WTC11 (cell line): ENCODE results near the gene BRPF1. TPM values are rescaled to one million over a fixed set of nuclear protein-coding genes. Genes with fewer than 3 reads are reported as not detected.

Experiments used
- ATAC-seq: fragments of 200-7000 bp; cut with Tn5 transposase; 2 replicates; pipeline ENCODE4 v1.10.0; 2021; ENCODE audit warnings: mild to moderate bottlenecking, moderate library complexity
- CTCF ChIA-PET: fragments of 300-600 bp; sonication (Branson Sonifier 250); formaldehyde crosslinking; loops from one replicate; lab custom pipeline; 2021; ENCODE audit warnings: antibody characterized with exemption; lab: Charles Lee
- POLR2A ChIA-PET: fragments of 350-600 bp; sonication (Branson Sonifier 250); formaldehyde crosslinking; loops from one replicate; lab custom pipeline; 2021; ENCODE audit warnings: antibody characterized with exemption; lab: Charles Lee
- DNase-seq: peaks from one replicate; pipeline ENCODE4 v3.0.0; 2021; ENCODE audit warnings: low spot score
- H3K27ac Mint-ChIP-seq: 2 replicates; pipeline ENCODE4 v1.8.0; 2021; ENCODE audit warnings: mixed read lengths
- H3K27me3 Mint-ChIP-seq: 2 replicates; pipeline ENCODE4 v1.8.0; 2021; ENCODE audit warnings: low read depth, mild to moderate bottlenecking, moderate library complexity, mixed read lengths
- H3K36me3 Mint-ChIP-seq: 2 replicates; pipeline ENCODE4 v1.8.0; 2021; ENCODE audit warnings: mixed read lengths
- H3K4me1 Mint-ChIP-seq: 2 replicates; pipeline ENCODE4 v1.8.0; 2022; ENCODE audit warnings: mixed read lengths
- H3K4me3 Mint-ChIP-seq: 2 replicates; pipeline ENCODE4 v1.8.0; 2021; ENCODE audit warnings: mild to moderate bottlenecking, moderate library complexity, mixed read lengths
- H3K9me3 Mint-ChIP-seq: 2 replicates; pipeline ENCODE4 v1.8.0; 2021; ENCODE audit warnings: mixed read lengths
- ATF1 ChIP-seq: sonication (generic); formaldehyde crosslinking; IDR thresholded peaks from 2 replicates; pipeline ENCODE4 v1.8.1; 2023; ENCODE audit warnings: mild to moderate bottlenecking, moderate library complexity, missing genetic modification reagents
- E2F5 ChIP-seq: sonication (generic); formaldehyde crosslinking; IDR thresholded peaks from 2 replicates; pipeline ENCODE4 v1.8.1; 2022; ENCODE audit warnings: mild to moderate bottlenecking, moderate library complexity, missing genetic modification reagents
- ETV6 ChIP-seq: sonication (generic); formaldehyde crosslinking; IDR thresholded peaks from 2 replicates; pipeline ENCODE4 v1.8.1; 2022; ENCODE audit warnings: mild to moderate bottlenecking, missing genetic modification reagents
- FOXJ3 ChIP-seq: sonication (generic); formaldehyde crosslinking; IDR thresholded peaks from 2 replicates; pipeline ENCODE4 v1.9.0; 2021; ENCODE audit warnings: missing genetic modification reagents, mild to moderate bottlenecking, borderline replicate concordance
- JUN ChIP-seq: sonication (generic); formaldehyde crosslinking; IDR thresholded peaks from 2 replicates; pipeline ENCODE4 v1.8.0; 2023; ENCODE audit warnings: mild to moderate bottlenecking, missing genetic modification reagents
- MAX ChIP-seq: sonication (generic); formaldehyde crosslinking; IDR thresholded peaks from 2 replicates; pipeline ENCODE4 v1.8.0; 2022; ENCODE audit warnings: mild to moderate bottlenecking, missing genetic modification reagents
- SMAD3 ChIP-seq: sonication (generic); formaldehyde crosslinking; IDR thresholded peaks from 2 replicates; pipeline ENCODE4 v1.8.0; 2022; ENCODE audit warnings: missing genetic modification reagents, mild to moderate bottlenecking, borderline replicate concordance
- TCF7 ChIP-seq: sonication (generic); formaldehyde crosslinking; IDR thresholded peaks from 2 replicates; pipeline ENCODE4 v1.8.0; 2022; ENCODE audit warnings: mild to moderate bottlenecking, low read depth, missing genetic modification reagents, moderate library complexity
- ZNF121 ChIP-seq: sonication (generic); formaldehyde crosslinking; IDR thresholded peaks from 2 replicates; pipeline ENCODE4 v1.8.0; 2023; ENCODE audit warnings: missing genetic modification reagents
- ZNF263 ChIP-seq: sonication (generic); formaldehyde crosslinking; IDR thresholded peaks from 2 replicates; pipeline ENCODE4 v1.8.1; 2022; ENCODE audit warnings: low read depth, mild to moderate bottlenecking, moderate library complexity, missing genetic modification reagents
- total RNA-seq: library from RNA; stranded (reverse); gene quantifications from 3 replicates; pipeline ENCODE4 v1.2.3, GENCODE V29; 2021
- TF ChIP-seq, protein P1 (sequence below): sonication (generic); formaldehyde crosslinking; IDR thresholded peaks from 2 replicates; pipeline ENCODE4 v1.8.0; 2022; ENCODE audit warnings: mild to moderate bottlenecking, missing genetic modification reagents

BRPF1 gene
- total RNA-seq, 1 experiment from 2014 or later = 22.8 TPM

DNA sequence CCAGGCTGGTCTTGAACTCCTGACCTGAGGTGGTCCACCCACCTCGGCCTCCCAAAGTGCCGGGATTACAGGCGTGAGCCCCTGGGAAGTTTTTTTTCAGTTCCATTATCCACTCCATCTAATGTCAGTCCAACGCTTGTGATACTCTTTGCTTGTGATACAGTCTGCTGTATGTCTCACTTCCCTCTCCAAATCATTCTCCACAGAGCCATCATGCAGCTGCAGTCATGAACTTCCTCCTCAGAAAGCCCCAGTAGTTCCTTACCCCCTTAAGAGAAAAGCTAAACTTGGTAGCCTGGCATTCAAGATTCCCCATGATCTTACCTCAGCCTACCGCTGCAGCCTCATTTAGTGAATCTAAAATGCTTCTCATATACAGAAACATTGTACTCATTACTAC is 63.7 kb downstream of the BRPF1 start:
- TF ChIP-seq ATF1 (no peak), ZNF263 (CRISPR knock-in tag) (no peak), E2F5 (CRISPR knock-in tag) (no peak), SMAD3 (CRISPR knock-in tag) (no peak), ETV6 (CRISPR knock-in tag) (no peak), JUN (CRISPR knock-in tag) (no peak)
- ATAC-seq (no peak), DNase-seq (no peak)
- peak overlapping the region; percentile 51 for H3K4me3 Mint-ChIP-seq
- H3K9me3 Mint-ChIP-seq = no peaks in the 10 kb centered on the region
- H3K27me3 Mint-ChIP-seq = no peaks in the 10 kb centered on the region; the same call in 1 of the 2 replicates
- CTCF ChIA-PET = no interaction called here
- peak overlapping the region; percentile 82 for H3K27ac Mint-ChIP-seq
- peaks cover 42% of the 10 kb centered on the region for H3K36me3 Mint-ChIP-seq
- peaks cover 18% of the 10 kb centered on the region for H3K4me1 Mint-ChIP-seq
- POLR2A ChIA-PET = no interaction called here

DNA sequence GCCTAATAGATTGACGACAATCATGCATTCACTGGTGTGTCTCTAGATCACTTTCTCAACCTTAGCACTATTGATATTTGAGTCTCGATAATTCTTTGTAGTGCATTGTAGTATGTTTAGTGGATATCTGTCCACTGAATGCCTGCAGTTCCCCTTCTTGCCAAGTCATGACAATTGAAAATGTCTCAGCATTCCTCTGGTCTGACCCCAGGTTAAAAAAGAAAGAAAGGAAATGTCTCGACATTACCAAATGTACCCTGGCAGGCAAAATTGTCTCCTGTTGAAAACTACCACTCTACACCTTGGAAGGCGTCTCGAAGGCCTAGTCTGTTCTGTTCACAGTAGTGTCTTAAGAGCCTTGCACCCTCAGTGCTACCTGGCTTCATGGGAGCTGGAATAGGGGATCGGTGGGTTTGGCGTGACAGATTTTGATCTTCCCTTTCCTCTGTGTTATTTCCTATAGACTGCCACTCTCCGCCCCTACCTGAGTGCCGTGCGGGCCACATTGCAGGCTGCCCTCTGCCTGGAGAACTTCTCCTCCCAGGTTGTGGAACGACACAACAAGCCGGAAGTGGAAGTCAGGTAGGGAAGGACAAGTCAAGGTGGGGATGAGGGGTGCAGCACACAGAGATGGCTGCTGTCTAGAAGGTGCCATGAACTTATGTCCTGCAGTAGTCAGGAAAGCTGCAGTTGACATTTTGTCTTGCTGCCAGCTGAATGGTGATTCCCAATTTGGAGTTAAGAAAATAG is 65.8 kb downstream of the BRPF1 start:
- peaks cover 55% of the 10 kb centered on the region for H3K36me3 Mint-ChIP-seq
- CTCF ChIA-PET = interaction anchor here (0.7 kb wide), 1 partner anchor 41 kb away, joined by 3 read pairs; no protein-coding TSS in a partner anchor

More for the DNA sequence above, 65.8 kb downstream of the BRPF1 start:
- TF ChIP-seq ETV6 (CRISPR knock-in tag) (no peak), MAX (CRISPR knock-in tag) (no peak), TCF7 (CRISPR knock-in tag) (no peak), ZNF121 (CRISPR knock-in tag) (no peak), FOXJ3 (CRISPR knock-in tag) (no peak)
- TF ChIP-seq, protein P1, sequence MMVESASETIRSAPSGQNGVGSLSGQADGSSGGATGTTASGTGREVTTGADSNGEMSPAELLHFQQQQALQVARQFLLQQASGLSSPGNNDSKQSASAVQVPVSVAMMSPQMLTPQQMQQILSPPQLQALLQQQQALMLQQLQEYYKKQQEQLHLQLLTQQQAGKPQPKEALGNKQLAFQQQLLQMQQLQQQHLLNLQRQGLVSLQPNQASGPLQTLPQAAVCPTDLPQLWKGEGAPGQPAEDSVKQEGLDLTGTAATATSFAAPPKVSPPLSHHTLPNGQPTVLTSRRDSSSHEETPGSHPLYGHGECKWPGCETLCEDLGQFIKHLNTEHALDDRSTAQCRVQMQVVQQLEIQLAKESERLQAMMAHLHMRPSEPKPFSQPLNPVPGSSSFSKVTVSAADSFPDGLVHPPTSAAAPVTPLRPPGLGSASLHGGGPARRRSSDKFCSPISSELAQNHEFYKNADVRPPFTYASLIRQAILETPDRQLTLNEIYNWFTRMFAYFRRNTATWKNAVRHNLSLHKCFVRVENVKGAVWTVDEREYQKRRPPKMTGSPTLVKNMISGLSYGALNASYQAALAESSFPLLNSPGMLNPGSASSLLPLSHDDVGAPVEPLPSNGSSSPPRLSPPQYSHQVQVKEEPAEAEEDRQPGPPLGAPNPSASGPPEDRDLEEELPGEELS (CRISPR knock-in tag) = no peak
- Mint-ChIP-seq H3K4me3 (no peak overlapping the region), H3K27ac (no peak overlapping the region), H3K27me3 (no peaks in the 10 kb centered on the region; the same call in 1 of the 2 replicates), H3K9me3 (no peaks in the 10 kb centered on the region), H3K4me1 (peaks cover 14% of the 10 kb centered on the region)
- ATAC-seq (no peak), DNase-seq (no peak)
- POLR2A ChIA-PET = no interaction called here

Other genes starting within 250 kb of the BRPF1 start
- 18.9 to 26.8 TPM (median 24.4 TPM) in 3 replicates for gene LHFPL4, start 177.9 kb upstream of the BRPF1 start, total RNA-seq
- 46.7 to 47.9 TPM (median 47.5 TPM) in 3 replicates for gene MTMR14, start 82.2 kb upstream of the BRPF1 start, total RNA-seq
- 3.2 to 6.6 TPM (median 6.0 TPM) in 3 replicates for gene CPNE9, start 27.9 kb upstream of the BRPF1 start, total RNA-seq
- gene OGG1, start 18.2 kb downstream of the BRPF1 start, total RNA-seq = 23.6 to 27.3 TPM (median 26.7 TPM) in 3 replicates
- gene CAMK1, start 38.2 kb downstream of the BRPF1 start, total RNA-seq = 3.1 to 6.6 TPM (median 5.9 TPM) in 3 replicates
- gene TADA3, start 60.7 kb downstream of the BRPF1 start, total RNA-seq = 49.0 to 57.9 TPM (median 55.9 TPM) in 3 replicates
- 127 to 143 TPM (median 133 TPM) in 3 replicates for gene ARPC4, start 61.3 kb downstream of the BRPF1 start, total RNA-seq
- gene TTLL3, start 78.5 kb downstream of the BRPF1 start, total RNA-seq = 11.1 to 14.7 TPM (median 12.3 TPM) in 3 replicates
- gene RPUSD3, start 112.3 kb downstream of the BRPF1 start, total RNA-seq = 83.0 to 95.5 TPM (median 90.8 TPM) in 3 replicates
- gene CIDEC, start 148.5 kb downstream of the BRPF1 start, total RNA-seq = not detected in 3 replicates
- gene JAGN1, start 158.9 kb downstream of the BRPF1 start, total RNA-seq = 25.6 to 30.1 TPM (median 28.7 TPM) in 3 replicates
- gene IL17RE, start 171.1 kb downstream of the BRPF1 start, total RNA-seq = 3.0 to 4.2 TPM (median 4.0 TPM) in 3 replicates
- gene IL17RC, start 185.4 kb downstream of the BRPF1 start, total RNA-seq = 10.1 to 11.8 TPM (median 10.2 TPM) in 3 replicates
- gene CRELD1, start 202.1 kb downstream of the BRPF1 start, total RNA-seq = 18.8 to 36.2 TPM (median 35.9 TPM) in 3 replicates
- 9.2 to 11.5 TPM (median 11.4 TPM) in 3 replicates for gene PRRT3, start 220.7 kb downstream of the BRPF1 start, total RNA-seq